ENCODE results near the gene VPS33A. TPM values are rescaled to one million over a fixed set of nuclear protein-coding genes. Genes with fewer than 3 reads are reported as not detected.

Gene VPS33A
- total and polyA plus RNA-seq, 2 donors (not counting 3 experiments of a cell fraction or from before 2014, with no cell fraction given): 12.1 to 23.1 TPM

DNA sequence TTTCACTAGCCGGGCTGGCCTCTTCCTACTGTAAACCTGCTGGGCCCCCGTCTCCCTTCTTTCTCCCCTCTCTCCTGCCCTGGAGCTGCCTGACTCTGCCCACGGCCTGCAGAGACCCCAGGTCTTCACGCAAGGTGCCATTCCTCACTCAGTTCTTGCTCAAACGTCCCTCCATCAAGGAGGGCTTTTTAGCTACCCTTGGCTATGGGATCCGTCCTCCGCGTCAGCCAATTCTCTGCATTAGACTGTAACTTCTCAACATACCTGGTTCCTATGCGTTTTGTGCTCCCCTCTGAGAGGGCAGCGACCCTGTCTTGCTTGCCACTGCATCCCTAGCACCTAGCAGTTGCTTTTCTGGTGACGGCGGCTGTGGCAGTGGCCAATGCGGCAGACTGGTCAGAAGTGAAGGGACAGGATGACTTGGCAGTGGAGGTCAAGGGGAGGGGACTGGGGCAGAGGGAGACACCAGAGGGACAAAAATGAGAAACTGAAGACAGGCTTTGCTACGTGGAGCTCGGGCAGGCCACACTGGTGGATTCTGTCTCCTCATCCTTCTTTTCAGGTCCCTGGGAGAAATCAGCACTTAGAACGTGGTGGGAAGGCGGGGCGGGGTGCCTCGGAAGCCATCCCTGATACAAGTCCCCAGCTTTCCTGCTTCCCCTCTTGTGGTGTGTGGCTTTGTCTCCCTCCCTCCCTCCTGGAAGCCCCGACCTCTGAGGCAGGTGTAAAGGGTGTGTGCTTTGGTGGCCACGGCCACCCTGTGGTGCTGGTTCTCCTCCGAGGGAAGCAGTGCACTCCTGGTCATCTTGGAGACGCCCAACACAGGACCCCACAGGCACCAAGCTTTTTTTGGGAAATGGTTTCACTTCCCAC is 61.0 kb downstream of the VPS33A start:
- no TSS peak for BruUV-seq (replicated peaks)
- ChIA-PET POLR2A (interaction anchor here (1.0 kb wide), 1 partner anchor 11 kb away, joined by 3 read pairs; no protein-coding TSS in a partner anchor), CTCF (interaction anchor here (0.6 to 1.7 kb wide), 6 partner anchors 15 to 167 kb away, joined by 3 to 5 read pairs (median 4); partner anchors contain the start of gene LRRC43)
- Histone ChIP-seq H3K4me3 (replicated peaks in 1 of 3; ENCODE audit: insufficient read depth in 1 of 3, low read depth in 1 of 3, low read length in 3 of 3) (no peak overlapping the region), H3K4me1 (ENCODE audit: control insufficient read depth, extremely low read depth, insufficient read depth, low read length) (peaks cover 8% of the 10 kb centered on the region), H2AFZ (ENCODE audit: low read depth, low read length) (no peak overlapping the region), H3K79me2 (ENCODE audit: control insufficient read depth, insufficient read depth, low read length) (no peaks in the 10 kb centered on the region), H4K20me1 (replicated peaks; ENCODE audit: control insufficient read depth, extremely low read depth, insufficient read depth, low read length) (no peaks in the 10 kb centered on the region), H3K4me2 (ENCODE audit: insufficient read depth, low read length) (no peak overlapping the region), H3K9ac (replicated peaks; ENCODE audit: extremely low read depth, insufficient read depth, low read length) (no peak overlapping the region), H3K27ac (ENCODE audit: insufficient read depth, low read depth, low read length) (no peak overlapping the region), H3K36me3 (ENCODE audit: control insufficient read depth in 2 of 2, extremely low read depth in 1 of 2, insufficient read depth in 2 of 2, low read length in 2 of 2) (peaks cover 10 to 11% of the 10 kb centered on the region in 2 experiments), H3K9me3 (replicated peaks; ENCODE audit: control insufficient read depth, insufficient read depth, low read length) (no peaks in the 10 kb centered on the region), H3K9me1 (replicated peaks; ENCODE audit: control insufficient read depth, extremely low read depth, insufficient read depth, low read length) (no peaks in the 10 kb centered on the region), H3K27me3 (ENCODE audit: control insufficient read depth in 2 of 2, insufficient read depth in 2 of 2, low read length in 2 of 2) (peaks cover 9 to 18% of the 10 kb centered on the region in 2 experiments)
- dilution Hi-C loops (cut with MboI; ENCODE audit: extremely low pct_ligation_motif_present, low sequenced_read_pairs) (no loop called here), intact Hi-C loops (cut with micrococcal nuclease) (no loop called here)
- no peak for DNase-seq (ENCODE audit: low read depth, low spot score)
- no peak for TF ChIP-seq GATA2 (IDR thresholded peaks at IDR 0.05; ENCODE audit: insufficient read depth, insufficient read length, low read depth, low read length)
- TF ChIP-seq EZH2 (IDR thresholded peaks at IDR 0.05; ENCODE audit: borderline replicate concordance, low read depth, low read length, severe bottlenecking): no peak
- TF ChIP-seq POLR2AphosphoS5 (IDR thresholded peaks at IDR 0.05; ENCODE audit: insufficient read depth, low read depth, low read length): no peak
- TF ChIP-seq, protein P1, sequence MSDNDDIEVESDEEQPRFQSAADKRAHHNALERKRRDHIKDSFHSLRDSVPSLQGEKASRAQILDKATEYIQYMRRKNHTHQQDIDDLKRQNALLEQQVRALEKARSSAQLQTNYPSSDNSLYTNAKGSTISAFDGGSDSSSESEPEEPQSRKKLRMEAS (IDR thresholded peaks at IDR 0.05; ENCODE audit: insufficient read depth, insufficient read length): no peak
- TF ChIP-seq JUN (IDR thresholded peaks at IDR 0.05; ENCODE audit: borderline replicate concordance, insufficient read depth, insufficient read length, low read depth): no peak
- no peak for TF ChIP-seq POLR2A (IDR thresholded peaks at IDR 0.05; ENCODE audit: low read depth, low read length)
- no peak for TF ChIP-seq FOS (IDR thresholded peaks at IDR 0.05; ENCODE audit: borderline replicate concordance, insufficient read depth, low read length)
- no peak for TF ChIP-seq MYC (IDR thresholded peaks at IDR 0.05; ENCODE audit: low read depth, low read length)
- TF ChIP-seq, protein P2, sequence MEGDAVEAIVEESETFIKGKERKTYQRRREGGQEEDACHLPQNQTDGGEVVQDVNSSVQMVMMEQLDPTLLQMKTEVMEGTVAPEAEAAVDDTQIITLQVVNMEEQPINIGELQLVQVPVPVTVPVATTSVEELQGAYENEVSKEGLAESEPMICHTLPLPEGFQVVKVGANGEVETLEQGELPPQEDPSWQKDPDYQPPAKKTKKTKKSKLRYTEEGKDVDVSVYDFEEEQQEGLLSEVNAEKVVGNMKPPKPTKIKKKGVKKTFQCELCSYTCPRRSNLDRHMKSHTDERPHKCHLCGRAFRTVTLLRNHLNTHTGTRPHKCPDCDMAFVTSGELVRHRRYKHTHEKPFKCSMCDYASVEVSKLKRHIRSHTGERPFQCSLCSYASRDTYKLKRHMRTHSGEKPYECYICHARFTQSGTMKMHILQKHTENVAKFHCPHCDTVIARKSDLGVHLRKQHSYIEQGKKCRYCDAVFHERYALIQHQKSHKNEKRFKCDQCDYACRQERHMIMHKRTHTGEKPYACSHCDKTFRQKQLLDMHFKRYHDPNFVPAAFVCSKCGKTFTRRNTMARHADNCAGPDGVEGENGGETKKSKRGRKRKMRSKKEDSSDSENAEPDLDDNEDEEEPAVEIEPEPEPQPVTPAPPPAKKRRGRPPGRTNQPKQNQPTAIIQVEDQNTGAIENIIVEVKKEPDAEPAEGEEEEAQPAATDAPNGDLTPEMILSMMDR (IDR thresholded peaks at IDR 0.05; ENCODE audit: extremely low read depth in 1 of 2, insufficient read depth in 1 of 2, low read depth in 1 of 2, low read length in 2 of 2): no peak
- no peak for FAIRE-seq
